B cell (primary cell): ENCODE measurements around the gene YRDC. TPM values are rescaled to one million over a fixed set of nuclear protein-coding genes. Genes with fewer than 3 reads are reported as not detected.

Experiments
- ATAC-seq: fragments of 200-7000 bp; cut with Tn5 transposase; one replicate; pipeline ENCODE4 v1.10.0; 2021; ENCODE audit warnings: low read depth, mild to moderate bottlenecking, moderate number of reproducible peaks, moderate library complexity
- CTCF ChIA-PET: fragments of 350-600 bp; sonication (Branson Sonifier 250); formaldehyde crosslinking; loops from one replicate; lab custom pipeline; 2021; ENCODE audit warnings: antibody characterized with exemption, inconsistent platforms; lab: Charles Lee
- POLR2A ChIA-PET: fragments of 350-600 bp; sonication (Branson Sonifier 250); formaldehyde crosslinking; loops from one replicate; lab custom pipeline; 2021; ENCODE audit warnings: antibody characterized with exemption; lab: Charles Lee
- DNase-seq: peaks from one replicate; pipeline ENCODE4 v3.0.0; 2013
- H2AFZ ChIP-seq: 2 replicates; pipeline ENCODE4 v1.6.1; 2012; ENCODE audit warnings: mild to moderate bottlenecking, low read depth, low read length; ENCODE audit not compliant: insufficient read depth, poor library complexity, severe bottlenecking
- H3K27ac ChIP-seq, 2 donors: 1 replicate in 1 of 2; 2 replicates in 1 of 2; pipeline ENCODE4 v1.5.1; 2012 to 2013; ENCODE audit warnings: low read length in 2 of 2, mild to moderate bottlenecking in 2 of 2, moderate library complexity in 1 of 2
- H3K27me3 ChIP-seq, 4 experiments: fragments of 200-600 bp in 1 of 4; sonication (generic) in 1 of 4; replicated peaks in 1 of 4; 1 replicate in 2 of 4; 2 replicates in 2 of 4; pipeline versions ENCODE4 v1.6.1 to v1.7.0; 2013 to 2016; ENCODE audit warnings: low read length in 3 of 4, mild to moderate bottlenecking in 2 of 4, mixed read lengths in 1 of 4, moderate library complexity in 1 of 4; ENCODE audit not compliant: insufficient read depth in 4 of 4, control insufficient read depth in 3 of 4; ENCODE audit errors: control extremely low read depth in 1 of 4
- H3K36me3 ChIP-seq, 2 experiments: replicated peaks in 1 of 2; 1 replicate in 1 of 2; 2 replicates in 1 of 2; pipeline versions ENCODE4 v1.6.1 to v1.7.1; 2013; ENCODE audit warnings: low read length in 1 of 2; ENCODE audit not compliant: insufficient read depth in 2 of 2, control insufficient read depth in 1 of 2; ENCODE audit errors: control extremely low read depth in 1 of 2, extremely low read depth in 1 of 2
- H3K4me1 ChIP-seq, 2 donors: fragments of 200-600 bp in 1 of 2; sonication (generic) in 1 of 2; 1 replicate in 1 of 2; 2 replicates in 1 of 2; pipeline versions ENCODE4 v1.5.1 to v1.6.1; 2013 to 2017; ENCODE audit warnings: low read length in 2 of 2; ENCODE audit not compliant: control insufficient read depth in 2 of 2, insufficient read depth in 2 of 2
- H3K4me2 ChIP-seq: replicated peaks from 2 replicates; pipeline ENCODE3; 2012; ENCODE audit warnings: mild to moderate bottlenecking, low read depth, low read length; ENCODE audit not compliant: poor library complexity, severe bottlenecking
- H3K4me3 ChIP-seq, 5 experiments: fragments of 200-600 bp in 1 of 5; sonication (generic) in 1 of 5; 1 replicate in 3 of 5; 2 replicates in 2 of 5; pipeline versions ENCODE4 v1.5.1 to v1.7.0; 2011 to 2016; ENCODE audit warnings: low read length in 4 of 5, mild to moderate bottlenecking in 4 of 5, low read depth in 2 of 5, control low read depth in 1 of 5, moderate library complexity in 1 of 5; ENCODE audit not compliant: insufficient read depth in 1 of 5; ENCODE audit errors: control extremely low read depth in 1 of 5, extremely low read depth in 1 of 5
- H3K79me2 ChIP-seq: fragments of 200-600 bp; sonication (generic); one replicate; pipeline ENCODE4 v1.6.0; 2016; ENCODE audit warnings: low read length; ENCODE audit not compliant: control insufficient read depth, insufficient read depth
- H3K9ac ChIP-seq: fragments of 200-600 bp; sonication (generic); 2 replicates; pipeline ENCODE4 v1.6.1; 2017; ENCODE audit warnings: mild to moderate bottlenecking, low read length, moderate library complexity
- H3K9me3 ChIP-seq, 3 donors: one replicate each; pipeline versions ENCODE4 v1.6.1 to v1.7.1; 2013; ENCODE audit warnings: low read length in 2 of 3; ENCODE audit not compliant: control insufficient read depth in 2 of 3, insufficient read depth in 1 of 3; ENCODE audit errors: control extremely low read depth in 1 of 3
- H4K20me1 ChIP-seq: 2 replicates; pipeline ENCODE4 v1.6.0; 2012; ENCODE audit warnings: mild to moderate bottlenecking, low read length; ENCODE audit not compliant: insufficient read depth, control insufficient read depth, poor library complexity, severe bottlenecking
- H3K27ac Mint-ChIP-seq: one replicate; pipeline ENCODE4 v1.8.0; 2021; ENCODE audit warnings: mixed read lengths
- H3K27me3 Mint-ChIP-seq: one replicate; pipeline ENCODE4 v1.8.0; 2021; ENCODE audit warnings: mixed read lengths
- H3K4me1 Mint-ChIP-seq: one replicate; pipeline ENCODE4 v1.8.0; 2021; ENCODE audit warnings: mixed read lengths
- H3K4me3 Mint-ChIP-seq: one replicate; pipeline ENCODE4 v1.8.0; 2021; ENCODE audit warnings: mixed read lengths
- H3K9me3 Mint-ChIP-seq: one replicate; pipeline ENCODE4 v1.8.0; 2022; ENCODE audit warnings: mixed read lengths; ENCODE audit not compliant: insufficient read depth
- CTCF ChIP-seq: fragments of 200-600 bp; IDR thresholded peaks from one replicate; pipeline ENCODE4 v1.8.0; 2022; ENCODE audit warnings: antibody characterized with exemption, mild to moderate bottlenecking
- EZH2 ChIP-seq: IDR thresholded peaks from 2 replicates; pipeline ENCODE4 v1.6.1; 2012; ENCODE audit warnings: borderline replicate concordance, low read depth, mild to moderate bottlenecking, moderate library complexity, low read length; ENCODE audit not compliant: insufficient read depth, poor library complexity, severe bottlenecking
- WGBS: methylation state at CpG from one replicate; pipeline ENCODE4 v1.1.5; 2013; ENCODE audit warnings: missing lambda C conversion rate; ENCODE audit not compliant: insufficient coverage; 5-methylcytosine and 5-hydroxymethylcytosine counted together
- intact Hi-C: fragments of 100-400 bp; cut with micrococcal nuclease; formaldehyde crosslinking; loops from one replicate; pipeline ENCODE4 v1.10.0; 2022
- polyA plus RNA-seq: library from polyadenylated mRNA; depleted of rRNA; stranded (reverse); fragments of >200 nt; gene quantifications from 2 replicates; pipeline ENCODE4 v1.2.3, GENCODE V29; 2012
- total RNA-seq, 2 donors: library from RNA; stranded (reverse); fragments of 120-200 nt in 1 of 2; gene quantifications; 1 replicate in 1 of 2; 2 replicates in 1 of 2; pipeline versions ENCODE4 v1.2.3 to v1.2.4, GENCODE V29; 2013 to 2022

Gene YRDC
- total and polyA plus RNA-seq, 2 donors (not counting 1 experiment from before 2014, with no cell fraction given) = 12.5 to 16.7 TPM

GRCh38 chr1:37767488-37767887 lies 40.5 kb downstream of the YRDC start:
- H3K9me3 Mint-ChIP-seq = no peaks in the 10 kb centered on the region
- POLR2A ChIA-PET = no interaction called here
- Histone ChIP-seq H3K27me3 (peaks cover 0 to 54% (median 45%) of the 10 kb centered on the region in 4 experiments), H3K36me3 (no peaks in the 10 kb centered on the region), H2AFZ (no peak overlapping the region), H3K4me3 (no peak overlapping the region), H3K4me1 (peaks cover 17 to 20% of the 10 kb centered on the region in 2 donors), H3K27ac (no peak overlapping the region), H4K20me1 (no peaks in the 10 kb centered on the region), H3K9ac (no peak overlapping the region), H3K9me3 (peaks cover 0 to 26% (median 0%) of the 10 kb centered on the region in 3 donors), H3K4me2 (no peak overlapping the region), H3K79me2 (no peaks in the 10 kb centered on the region)
- intact Hi-C loops = no loop called here
- DNase-seq (no peak), ATAC-seq (no peak)
- H3K27me3 Mint-ChIP-seq = peaks cover 74% of the 10 kb centered on the region
- H3K4me1 Mint-ChIP-seq = peaks cover 20% of the 10 kb centered on the region
- no peak overlapping the region for H3K27ac Mint-ChIP-seq
- CTCF ChIA-PET = interaction anchor here (0.6 kb wide), 1 partner anchor 1620 kb away, joined by 4 read pairs; no protein-coding TSS in a partner anchor
- H3K4me3 Mint-ChIP-seq = no peak overlapping the region
- 0% methylated on average over 1 of the region's 2 CpGs for WGBS
- TF ChIP-seq CTCF (no peak), EZH2 (no peak)

- peak; percentile 33 for DNase-seq
- peak overlapping the region; percentile 63 for H3K4me2 ChIP-seq
- CTCF ChIA-PET = interaction anchor here (0.5 kb wide), 1 partner anchor 1733 kb away, joined by 3 read pairs; no protein-coding TSS in a partner anchor
These were observed 41.9 kb downstream of the YRDC start for GRCh38 chr1:37765916-37766664.

More at GRCh38 chr1:37765916-37766664, 41.9 kb downstream of the YRDC start:
- Histone ChIP-seq H4K20me1 (no peaks in the 10 kb centered on the region), H3K27ac (no peak overlapping the region), H3K9ac (peak overlapping the region; percentile 23), H3K79me2 (no peaks in the 10 kb centered on the region), H3K36me3 (no peaks in the 10 kb centered on the region), H3K4me3 (peak overlapping the region in 2 of 5 experiments; percentile 3 to 6), H3K4me1 (peaks cover 17 to 20% of the 10 kb centered on the region in 2 donors), H3K9me3 (peaks cover 0 to 29% (median 0%) of the 10 kb centered on the region in 3 donors), H2AFZ (peak overlapping the region; percentile 60), H3K27me3 (peaks cover 0 to 60% (median 45%) of the 10 kb centered on the region in 4 experiments)
- intact Hi-C loops = no loop called here
- Mint-ChIP-seq H3K9me3 (no peaks in the 10 kb centered on the region), H3K27ac (no peak overlapping the region), H3K27me3 (peaks cover 83% of the 10 kb centered on the region), H3K4me3 (peak overlapping the region; percentile 60), H3K4me1 (peaks cover 20% of the 10 kb centered on the region)
- ATAC-seq = peak; percentile 49
- TF ChIP-seq EZH2 = no peak
- no peak for TF ChIP-seq CTCF
- 10% methylated on average over 21 of the region's 27 CpGs for WGBS
- POLR2A ChIA-PET = no interaction called here
